EL (cell line): ENCODE measurements around the gene ZW10.
"Not testable (repeated sequence)": the region's sequence is repeated elsewhere in the genome, so short reads cannot be mapped to it uniquely, and the experiment has no call there.

Experiments
- DNase-seq: peaks from one replicate; pipeline ENCODE4 v3.0.0-alpha.2; 2016

The ZW10 gene, protein sequence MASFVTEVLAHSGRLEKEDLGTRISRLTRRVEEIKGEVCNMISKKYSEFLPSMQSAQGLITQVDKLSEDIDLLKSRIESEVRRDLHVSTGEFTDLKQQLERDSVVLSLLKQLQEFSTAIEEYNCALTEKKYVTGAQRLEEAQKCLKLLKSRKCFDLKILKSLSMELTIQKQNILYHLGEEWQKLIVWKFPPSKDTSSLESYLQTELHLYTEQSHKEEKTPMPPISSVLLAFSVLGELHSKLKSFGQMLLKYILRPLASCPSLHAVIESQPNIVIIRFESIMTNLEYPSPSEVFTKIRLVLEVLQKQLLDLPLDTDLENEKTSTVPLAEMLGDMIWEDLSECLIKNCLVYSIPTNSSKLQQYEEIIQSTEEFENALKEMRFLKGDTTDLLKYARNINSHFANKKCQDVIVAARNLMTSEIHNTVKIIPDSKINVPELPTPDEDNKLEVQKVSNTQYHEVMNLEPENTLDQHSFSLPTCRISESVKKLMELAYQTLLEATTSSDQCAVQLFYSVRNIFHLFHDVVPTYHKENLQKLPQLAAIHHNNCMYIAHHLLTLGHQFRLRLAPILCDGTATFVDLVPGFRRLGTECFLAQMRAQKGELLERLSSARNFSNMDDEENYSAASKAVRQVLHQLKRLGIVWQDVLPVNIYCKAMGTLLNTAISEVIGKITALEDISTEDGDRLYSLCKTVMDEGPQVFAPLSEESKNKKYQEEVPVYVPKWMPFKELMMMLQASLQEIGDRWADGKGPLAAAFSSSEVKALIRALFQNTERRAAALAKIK

DNA sequence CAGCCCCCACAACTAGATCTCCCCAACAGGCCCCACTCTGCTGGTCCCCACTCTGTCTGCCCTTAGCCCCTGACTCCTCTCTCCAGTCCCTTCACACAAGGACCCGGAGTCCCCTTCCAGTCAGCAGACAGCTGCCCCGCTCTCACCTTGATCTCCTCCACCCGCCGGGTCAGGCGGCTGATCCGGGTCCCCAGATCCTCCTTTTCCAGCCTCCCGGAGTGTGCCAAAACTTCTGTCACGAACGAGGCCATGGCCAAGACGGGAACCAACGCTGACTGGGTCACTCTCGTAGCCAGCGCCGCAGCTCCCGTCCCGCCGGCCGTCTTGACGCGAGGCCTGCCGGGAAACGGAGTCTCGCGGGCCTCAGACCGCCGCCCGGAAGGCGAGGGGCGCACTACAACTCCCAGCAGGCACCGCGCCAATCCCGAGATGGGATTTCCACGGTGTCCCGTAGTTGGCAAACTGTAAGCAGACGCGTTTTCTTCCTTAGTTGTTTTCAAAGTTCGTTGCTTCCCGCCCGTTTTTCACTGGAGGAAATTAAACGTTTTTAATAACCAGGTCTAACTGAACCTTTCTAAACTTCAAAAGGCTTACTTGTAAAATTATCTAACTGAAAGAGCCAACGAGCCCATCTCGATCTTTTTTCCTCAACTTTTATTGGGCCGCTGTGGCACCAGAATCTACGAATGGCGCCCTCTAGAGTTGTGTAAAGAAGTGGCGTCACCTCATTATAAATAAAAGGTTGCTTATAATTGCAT lies at the start of gene ZW10:
Gene ZW10, minus strand, starts transcription at position 277 of the 758 bp plus-strand sequence. Its CDS starts 26 bp downstream, at position 251.
- DNase-seq: peak; percentile 97

DNA sequence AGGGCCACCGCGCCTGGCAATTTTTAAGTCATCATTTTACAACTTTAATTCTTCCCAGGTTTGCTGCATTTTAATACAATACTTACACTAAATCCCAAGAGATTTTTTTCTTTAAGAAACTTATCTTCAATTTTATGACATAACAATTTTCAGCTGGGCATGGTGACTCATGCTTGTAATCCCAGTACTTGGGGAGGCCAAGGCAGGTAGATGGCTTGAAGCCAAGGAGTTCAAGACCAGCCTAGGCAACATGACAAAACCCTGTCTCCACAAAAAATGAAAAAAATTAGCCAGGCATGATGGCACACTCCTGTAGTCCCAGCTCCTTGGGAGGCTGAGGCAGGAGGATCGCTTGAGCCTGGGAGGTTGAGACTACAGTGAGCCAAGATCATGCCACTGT lies 44.9 kb upstream of the ZW10 start:
- DNase-seq: peak; percentile 6

DNA sequence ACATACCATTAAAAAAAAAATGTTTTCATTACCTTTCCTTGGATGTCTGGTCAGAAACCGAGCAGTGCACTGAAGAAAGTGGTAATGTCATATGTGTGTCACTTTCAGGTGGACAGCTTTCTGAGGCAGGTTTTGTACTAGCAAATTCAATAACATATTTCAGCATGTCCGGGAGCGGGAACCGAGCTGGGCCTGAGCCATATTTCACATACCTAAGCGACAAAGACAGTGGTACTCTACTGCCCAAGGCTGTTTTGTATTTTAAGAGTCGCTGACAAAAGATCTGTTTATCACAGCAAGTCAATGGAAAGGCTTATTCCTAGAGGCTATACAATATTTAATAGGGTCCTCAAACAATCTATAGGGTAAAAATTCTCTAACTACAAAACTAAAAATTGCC lies 44.1 kb upstream of the ZW10 start:
- no peak for DNase-seq

DNA sequence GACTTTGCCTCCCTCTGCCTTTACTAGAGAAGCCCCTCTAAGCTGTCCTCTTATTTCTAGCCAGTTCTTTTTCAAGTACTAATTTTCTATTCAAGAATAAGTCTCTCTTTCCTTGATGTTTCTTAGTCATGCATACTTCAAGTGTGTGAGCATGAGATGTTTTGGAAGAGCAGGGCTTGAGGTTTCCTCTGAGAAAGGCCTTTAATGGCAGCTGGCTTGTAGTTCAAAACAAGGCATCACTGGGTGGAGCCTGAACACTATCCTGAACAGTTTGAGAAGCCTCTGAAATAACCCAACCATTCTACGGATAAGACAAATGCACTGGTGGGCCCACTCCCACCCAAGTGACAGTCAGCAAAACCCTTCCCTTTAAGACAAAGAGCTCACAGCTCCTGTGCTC lies 43.7 kb upstream of the ZW10 start:
- no peak for DNase-seq

DNA sequence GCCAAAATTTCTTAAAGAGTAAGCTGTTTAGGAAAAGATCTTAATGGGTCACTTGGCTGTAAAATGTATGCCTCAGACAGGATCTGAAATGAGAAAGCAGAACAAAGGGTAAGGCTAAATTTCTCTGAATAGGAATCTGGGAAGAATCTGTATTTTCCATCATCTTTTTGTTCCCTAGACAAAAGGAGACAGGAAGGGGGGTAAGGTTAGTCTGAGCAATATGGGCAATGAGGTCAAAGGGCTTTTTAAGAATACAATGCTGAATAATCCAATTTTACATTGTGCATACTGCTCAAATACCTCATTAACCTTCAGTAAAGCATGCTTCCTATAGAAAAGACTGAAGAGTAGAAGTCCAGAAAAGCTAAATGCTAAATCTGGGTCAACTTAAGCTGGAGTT lies 40.7 kb upstream of the ZW10 start:
- DNase-seq: no peak

DNA sequence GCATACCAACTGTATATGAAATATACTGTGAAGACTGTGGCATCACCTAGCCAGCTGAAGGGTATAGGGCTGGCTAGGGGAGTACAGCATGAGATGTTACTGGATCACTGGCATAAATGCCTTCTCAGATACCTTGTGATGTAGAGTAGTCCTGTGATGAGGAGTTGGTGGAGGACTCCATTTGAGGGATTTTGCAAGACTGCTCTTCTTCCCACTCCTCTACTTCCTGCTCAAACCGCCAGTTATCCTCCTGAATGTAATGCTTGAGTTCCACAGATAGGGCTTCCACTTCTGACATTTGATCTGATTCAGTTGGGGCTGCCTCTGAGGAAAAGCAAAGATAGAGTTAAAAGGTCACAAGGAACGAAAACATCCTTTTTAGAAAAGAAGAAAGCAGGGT lies 35.4 kb upstream of the ZW10 start:
- no peak for DNase-seq

DNA sequence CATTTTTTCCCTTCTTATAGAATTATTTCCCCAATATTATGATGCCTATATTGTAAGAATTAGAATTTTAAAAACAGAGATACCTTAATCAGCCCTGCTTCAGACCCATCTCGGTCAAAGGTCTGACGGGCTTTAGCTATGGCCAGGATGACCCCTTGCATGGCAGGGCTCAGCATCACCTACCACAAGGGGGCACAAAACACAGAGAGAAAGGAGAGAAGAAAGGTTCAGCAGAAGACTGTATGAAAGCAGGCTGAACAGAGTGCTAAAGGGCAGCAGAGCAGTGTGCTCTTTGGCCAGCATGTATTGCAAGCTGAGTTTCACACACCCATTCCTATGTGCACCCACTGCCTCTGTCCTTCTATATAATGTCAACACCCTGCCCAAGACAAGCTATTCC lies 32.9 kb upstream of the ZW10 start:
- DNase-seq: peak; percentile 18

DNA sequence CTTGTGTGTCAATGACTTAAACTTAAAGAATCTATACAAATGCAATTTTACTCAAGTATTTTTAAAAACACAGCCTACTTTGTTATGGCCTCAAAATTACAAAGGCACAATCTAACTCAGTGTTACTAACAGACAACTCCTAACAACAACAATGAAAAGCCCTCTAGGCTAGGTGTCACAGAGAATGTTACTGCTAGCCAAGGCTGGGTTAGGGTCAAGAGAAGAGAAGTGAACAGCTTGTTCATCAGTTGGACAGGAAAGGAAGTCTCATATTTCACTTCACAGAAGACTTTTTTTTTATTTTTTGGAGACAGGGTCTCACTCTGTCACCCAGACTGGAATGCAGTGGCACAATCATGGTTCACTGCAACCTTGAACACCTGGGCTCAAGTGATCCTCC lies 32.1 kb upstream of the ZW10 start:
- DNase-seq: no peak

DNA sequence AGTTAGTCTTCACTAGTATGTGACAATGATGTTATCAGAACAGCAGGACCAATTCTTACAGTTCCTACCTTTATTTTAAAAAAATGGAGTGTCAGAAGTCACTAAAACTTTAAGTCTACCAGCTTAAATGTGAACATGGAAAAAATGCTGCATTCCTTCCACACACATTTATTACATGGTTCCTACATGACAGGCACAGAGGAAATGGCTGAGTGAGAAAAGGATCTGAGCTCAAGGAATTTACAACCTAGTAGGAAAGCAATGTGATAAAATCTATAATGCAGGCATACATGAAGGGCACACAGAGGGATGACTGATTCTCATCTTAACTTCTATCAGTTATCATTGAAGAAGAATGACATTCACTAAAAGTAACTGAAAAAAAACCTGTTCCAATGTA lies 29.1 kb upstream of the ZW10 start:
- DNase-seq: no peak

DNA sequence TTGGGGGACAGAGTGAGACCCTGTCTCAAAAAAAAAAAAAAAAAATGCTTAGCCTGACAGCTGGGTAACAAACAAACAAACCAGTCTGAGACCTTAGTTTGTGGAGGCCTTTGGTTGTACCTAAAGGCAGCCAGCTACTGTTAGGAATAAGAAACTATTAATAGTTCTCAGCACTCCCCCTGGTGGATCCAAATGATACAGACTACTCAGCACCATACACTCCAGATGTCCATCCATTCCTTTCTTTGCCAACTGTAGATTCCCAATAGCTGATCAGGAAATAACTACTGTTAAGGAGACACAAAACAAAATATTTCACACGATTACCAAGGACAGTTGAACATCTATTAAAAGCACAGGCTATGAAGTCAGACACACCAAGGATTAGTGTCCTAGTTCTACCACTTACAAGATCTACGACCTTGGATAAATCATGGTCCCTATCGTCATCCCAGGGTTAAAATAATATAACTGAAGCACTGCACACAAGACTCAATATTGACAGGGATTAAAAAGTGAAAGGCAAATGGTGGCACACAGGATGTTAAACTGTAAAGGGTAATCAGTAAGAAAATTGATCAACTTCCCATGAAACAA lies 23.3 kb upstream of the ZW10 start:
- DNase-seq: peak; percentile 47

DNA sequence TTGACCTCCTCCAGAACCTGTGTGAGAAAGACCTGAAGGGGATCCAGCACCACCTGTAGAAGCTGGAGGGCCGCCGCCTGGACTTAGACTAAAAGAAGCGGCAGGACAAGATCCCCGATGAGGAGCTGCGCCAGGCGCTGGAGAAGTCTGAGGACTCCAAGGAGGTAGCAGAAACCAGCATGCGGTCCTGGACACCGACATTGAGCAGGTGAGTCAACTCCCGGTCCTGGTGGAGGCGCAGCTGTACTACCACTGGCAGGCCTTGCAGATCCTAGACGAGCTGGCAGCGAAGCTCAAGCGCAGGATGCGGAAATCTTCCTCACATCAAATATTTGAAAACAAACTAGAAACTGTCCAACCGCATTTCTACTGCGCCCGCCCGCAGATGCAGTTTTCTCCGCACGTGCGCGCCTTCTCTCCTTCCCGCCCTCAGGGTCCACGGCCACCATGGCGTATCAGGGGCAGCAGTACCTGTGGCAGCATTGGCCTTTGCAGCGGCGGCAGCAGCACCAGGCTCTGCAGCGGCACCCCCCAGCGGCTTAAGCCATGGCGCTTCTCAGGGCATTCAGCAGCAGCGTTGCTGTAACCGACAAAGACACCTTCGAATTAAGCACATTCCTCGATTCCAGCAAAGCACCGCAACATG lies 16.3 kb upstream of the ZW10 start:
- no peak for DNase-seq

DNA sequence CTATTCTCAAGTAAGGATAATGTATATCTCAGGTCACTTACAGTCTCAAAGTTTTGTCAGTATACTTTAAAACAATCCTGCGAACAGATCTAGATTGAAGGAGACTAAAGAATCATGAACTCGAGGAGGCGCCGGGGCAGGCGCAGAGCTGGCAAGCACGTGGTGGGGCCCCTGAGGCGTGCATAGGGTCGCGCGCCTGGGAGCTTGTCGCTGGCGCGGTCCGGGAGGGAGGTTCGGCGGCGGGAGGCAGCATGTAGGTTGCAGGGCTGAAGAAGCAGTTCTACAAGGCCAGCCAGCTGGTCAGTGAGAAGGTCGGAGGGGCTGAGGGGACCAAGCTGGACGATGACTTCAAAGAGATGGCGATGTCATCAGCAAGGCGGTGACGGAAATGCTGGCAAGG lies 15.5 kb upstream of the ZW10 start:
- DNase-seq: not testable (repeated sequence)

DNA sequence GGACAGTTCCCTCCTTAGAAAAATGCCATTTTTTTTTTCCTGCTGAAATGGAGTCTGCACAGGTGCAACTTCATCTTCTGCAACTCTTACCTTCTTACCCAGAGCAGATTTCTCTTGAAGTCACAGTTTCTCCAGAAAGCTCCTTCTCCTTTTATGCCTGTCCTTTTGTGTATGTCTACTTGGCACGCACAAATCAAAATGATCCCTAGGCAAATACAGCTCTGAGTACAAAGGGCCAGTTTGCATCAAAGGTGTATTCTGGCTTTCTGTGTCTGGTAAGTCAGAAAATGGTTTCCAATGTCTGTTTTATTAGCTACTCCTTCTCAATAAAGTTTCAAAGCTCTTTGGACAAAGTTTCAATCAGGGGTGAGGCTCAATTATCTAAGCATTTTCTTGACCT lies 8.6 kb upstream of the ZW10 start:
- DNase-seq: no peak

DNA sequence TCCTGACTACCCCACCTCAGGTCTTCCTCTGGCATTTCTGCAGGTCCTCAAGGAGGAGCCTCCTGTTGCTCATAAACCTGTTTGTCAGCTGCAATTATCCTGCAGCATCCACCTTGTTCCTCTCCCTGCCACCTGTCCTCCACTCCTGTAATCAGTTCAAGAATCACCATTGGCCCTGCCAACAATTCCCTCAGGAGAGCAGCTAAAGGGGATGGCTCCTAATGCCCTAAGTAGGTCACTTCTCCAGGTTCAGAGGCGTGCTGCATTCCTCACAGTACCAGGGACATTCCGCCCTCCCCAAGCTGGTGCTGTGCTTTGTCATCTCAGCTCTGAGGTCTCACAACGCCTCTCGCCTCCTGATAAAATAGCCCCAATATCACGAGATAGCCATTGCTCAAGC lies 8.2 kb upstream of the ZW10 start:
- DNase-seq: no peak

DNA sequence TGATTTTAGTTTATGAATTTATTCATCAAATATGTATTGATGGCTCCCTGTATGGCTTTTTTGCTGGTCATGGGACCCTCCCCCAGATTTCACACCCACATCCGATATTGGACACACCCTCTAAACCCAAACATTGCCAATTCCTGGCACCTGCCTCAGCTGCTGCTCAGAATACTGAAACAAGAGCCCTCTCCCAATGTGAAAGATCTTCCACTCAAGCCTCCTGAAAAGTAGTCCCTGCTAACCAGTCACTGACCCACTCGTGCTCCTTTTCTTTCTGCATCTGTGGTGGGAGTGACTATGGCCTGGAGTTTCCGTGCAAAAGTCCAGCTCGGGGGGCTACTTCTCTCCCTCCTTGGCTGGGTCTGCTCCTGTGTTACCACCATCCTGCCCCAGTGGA lies 6.0 kb upstream of the ZW10 start, which contains the start of gene CLDN25:
Gene CLDN25, plus strand, starts transcription at position 301 of the 400 bp plus-strand sequence. Its CDS starts 0 bp downstream, at position 301.
- DNase-seq: no peak

DNA sequence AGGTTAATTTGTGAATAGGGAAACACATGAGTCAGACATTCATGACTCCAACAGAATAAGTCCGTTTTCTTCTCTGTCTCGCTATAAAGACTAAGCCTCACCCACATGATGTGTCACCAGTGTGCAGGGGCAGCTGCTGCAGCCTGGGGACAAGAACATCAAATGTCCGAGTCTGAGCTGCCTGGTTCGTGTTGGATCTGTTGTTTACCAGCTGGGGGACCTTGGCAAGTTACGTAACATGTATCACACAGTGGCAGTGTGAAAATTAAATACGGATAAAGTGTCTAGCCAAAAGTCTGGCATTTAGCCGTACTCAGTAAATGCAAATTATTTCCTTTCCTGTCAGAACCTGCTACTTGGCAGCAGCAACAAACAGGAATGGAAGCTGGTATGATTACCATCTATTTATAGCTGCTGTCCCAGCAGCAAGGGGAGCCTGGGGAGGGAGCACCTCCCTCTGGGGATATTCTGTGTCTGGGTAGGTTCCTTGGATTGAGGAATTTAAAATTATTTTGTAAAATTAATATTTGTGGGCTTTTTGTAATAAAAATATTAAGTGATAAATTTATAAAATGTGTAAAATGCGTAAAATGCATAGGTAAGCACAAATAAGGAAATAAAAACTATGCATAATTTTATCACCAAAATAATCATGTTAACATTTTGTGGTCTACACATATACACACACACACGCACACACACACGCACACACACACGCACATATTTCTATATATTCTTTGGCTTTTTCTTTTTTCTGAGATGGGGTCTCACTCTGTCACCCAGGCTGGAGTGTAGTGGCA lies 4.8 kb upstream of the ZW10 start:
- peak; percentile 42 for DNase-seq

DNA sequence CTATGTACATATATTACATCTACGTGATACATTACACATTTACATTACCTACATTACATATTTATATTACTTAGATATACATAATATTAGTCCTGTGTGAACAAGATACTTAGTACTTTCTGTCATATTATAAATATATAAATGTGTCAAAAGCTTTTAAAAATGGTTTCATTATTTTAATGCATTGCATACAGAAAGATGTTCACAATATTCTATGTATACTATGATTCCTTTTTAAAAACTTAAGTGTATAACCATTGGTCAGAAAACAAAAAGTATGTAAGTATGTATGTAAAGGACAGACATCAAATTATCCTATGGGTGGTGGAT lies 647 bp upstream of the ZW10 start:
- no peak for DNase-seq

DNA sequence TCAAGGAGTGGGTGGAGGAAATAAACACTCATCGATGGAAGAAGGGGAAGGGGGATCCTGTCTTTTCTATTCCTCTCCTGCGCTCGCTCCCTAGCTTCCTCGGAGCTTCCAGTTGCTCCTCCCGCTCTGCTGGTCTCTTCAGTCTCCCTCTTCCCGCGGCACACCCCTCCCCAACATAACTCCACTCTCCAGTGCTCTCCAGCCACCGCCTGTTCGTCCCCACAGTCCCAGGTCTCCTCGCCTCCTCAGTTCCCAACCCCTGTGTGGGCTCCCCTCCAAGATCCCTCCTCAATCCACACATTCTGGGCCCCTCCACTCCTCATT lies 438 bp downstream of the ZW10 start:
- peak; percentile 48 for DNase-seq

DNA sequence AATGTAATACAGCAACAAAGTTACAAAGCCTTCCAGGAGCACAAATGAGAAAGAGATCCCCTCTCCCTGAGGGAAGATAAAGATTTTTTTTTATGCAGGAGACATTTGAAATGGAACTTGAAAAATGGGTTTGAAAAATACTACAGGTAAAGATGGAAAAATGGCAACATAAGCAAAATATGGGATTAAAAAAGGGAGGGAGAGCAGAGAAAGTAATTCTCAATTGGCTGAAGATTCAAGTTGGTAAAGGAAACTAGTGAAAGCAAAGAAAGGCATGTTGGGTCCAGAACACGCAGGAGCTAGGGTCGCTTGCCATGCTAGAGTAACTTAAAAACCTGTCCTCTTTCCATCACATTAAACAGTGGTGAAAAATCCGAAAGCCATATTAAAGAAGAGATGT lies 1.5 kb downstream of the ZW10 start:
- DNase-seq: no peak

DNA sequence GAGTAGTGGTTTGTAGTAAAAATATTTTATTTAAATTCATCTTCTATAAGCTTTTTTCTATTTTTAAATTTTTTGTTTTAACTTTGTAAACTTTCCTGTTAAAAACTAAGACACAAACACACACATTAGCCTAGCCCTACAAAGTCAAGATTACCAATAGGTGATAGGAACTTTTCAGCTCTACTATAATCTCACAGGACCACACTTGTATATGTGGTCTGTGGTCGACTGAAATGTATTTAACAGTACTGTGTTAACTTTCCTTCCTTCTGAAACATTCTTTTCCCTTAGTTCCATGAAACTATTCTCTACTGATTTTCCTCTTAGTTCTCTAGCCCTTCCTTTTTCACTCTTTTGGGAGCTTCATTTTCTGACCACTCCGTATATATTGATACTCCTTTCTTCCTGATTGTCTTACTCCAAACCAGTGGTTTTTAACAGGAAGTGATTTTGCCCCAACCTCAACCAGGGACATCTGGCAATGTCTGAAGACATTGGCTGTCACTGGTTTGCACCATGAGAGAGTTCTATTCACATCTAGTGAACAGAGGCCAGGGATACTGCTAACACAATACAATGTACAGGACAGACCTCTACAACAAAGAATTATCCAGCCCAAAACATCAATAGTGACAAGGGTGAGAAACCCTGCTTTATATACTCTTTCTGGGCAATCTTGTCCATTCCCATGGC lies 8.8 kb downstream of the ZW10 start:
- no peak for DNase-seq

DNA sequence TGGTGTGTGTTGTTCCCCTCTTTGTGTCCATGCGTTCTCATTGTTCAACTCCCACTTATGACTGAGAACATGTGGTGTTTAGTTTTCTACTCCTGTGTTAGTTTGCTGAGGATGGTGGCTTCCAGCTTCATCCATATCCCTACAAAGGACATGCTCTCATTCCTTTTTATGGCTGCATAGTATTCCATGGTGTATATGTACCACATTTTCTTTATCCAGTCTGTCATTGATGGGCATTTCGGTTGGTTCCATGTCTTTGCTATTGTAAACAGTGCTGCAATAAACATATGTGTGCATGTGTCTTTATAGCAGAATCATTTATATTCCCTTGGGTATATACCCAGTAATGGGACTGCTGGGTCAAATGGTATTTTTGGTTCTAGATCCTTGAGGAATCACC lies 10.5 kb downstream of the ZW10 start:
- not testable (repeated sequence) for DNase-seq
